Activated CD8-positive, alpha-beta T cell treated with anti-CD3 and anti-CD28 coated beads for 36 hours (primary cell): Measurements from ENCODE around the gene ZSCAN10. TPM values are rescaled to one million over a fixed set of nuclear protein-coding genes. Genes with fewer than 3 reads are reported as not detected.

Source experiments
- ATAC-seq: fragments of 200-7000 bp; cut with Tn5 transposase; one replicate; pipeline ENCODE4 v1.10.0; 2021; ENCODE audit warnings: mild to moderate bottlenecking, moderate library complexity
- CTCF ChIA-PET: fragments of 350-600 bp; sonication (Branson Sonifier 250); formaldehyde crosslinking; loops from one replicate; lab custom pipeline; 2021; ENCODE audit warnings: antibody characterized with exemption; lab: Charles Lee
- POLR2A ChIA-PET: fragments of 350-600 bp; sonication (Branson Sonifier 250); formaldehyde crosslinking; loops from one replicate; lab custom pipeline; 2021; ENCODE audit warnings: antibody characterized with exemption; lab: Charles Lee
- DNase-seq: peaks from one replicate; pipeline ENCODE4 v3.0.0-alpha.2; 2020
- H3K27ac Mint-ChIP-seq: one replicate; pipeline ENCODE4 v1.8.0; 2021; ENCODE audit warnings: mild to moderate bottlenecking, mixed read lengths
- H3K27me3 Mint-ChIP-seq: one replicate; pipeline ENCODE4 v1.8.0; 2021; ENCODE audit warnings: mixed read lengths
- H3K36me3 Mint-ChIP-seq: one replicate; pipeline ENCODE4 v1.8.0; 2021; ENCODE audit warnings: low read depth, mixed read lengths
- H3K4me1 Mint-ChIP-seq: one replicate; pipeline ENCODE4 v1.8.0; 2021; ENCODE audit warnings: low read depth, mixed read lengths
- H3K4me3 Mint-ChIP-seq: one replicate; pipeline ENCODE4 v1.8.0; 2021; ENCODE audit warnings: mild to moderate bottlenecking, moderate library complexity, mixed read lengths
- H3K9me3 Mint-ChIP-seq: one replicate; pipeline ENCODE4 v1.8.0; 2021; ENCODE audit warnings: mixed read lengths
- intact Hi-C: fragments of 100-400 bp; cut with micrococcal nuclease; formaldehyde crosslinking; loops from one replicate; pipeline ENCODE4 v1.10.0; 2022
- total RNA-seq, 2 experiments: library from RNA; stranded (reverse); gene quantifications; one replicate each; pipeline ENCODE4 v1.2.3, GENCODE V29; 2021
- TF ChIP-seq, protein P1 (sequence below): fragments of 200-600 bp; IDR thresholded peaks from one replicate; pipeline ENCODE4 v1.8.0; 2022; ENCODE audit warnings: antibody characterized with exemption, mild to moderate bottlenecking

Gene ZSCAN10
- total RNA-seq, 2 experiments from 2014 or later: 0.09 to 0.25 TPM

DNA sequence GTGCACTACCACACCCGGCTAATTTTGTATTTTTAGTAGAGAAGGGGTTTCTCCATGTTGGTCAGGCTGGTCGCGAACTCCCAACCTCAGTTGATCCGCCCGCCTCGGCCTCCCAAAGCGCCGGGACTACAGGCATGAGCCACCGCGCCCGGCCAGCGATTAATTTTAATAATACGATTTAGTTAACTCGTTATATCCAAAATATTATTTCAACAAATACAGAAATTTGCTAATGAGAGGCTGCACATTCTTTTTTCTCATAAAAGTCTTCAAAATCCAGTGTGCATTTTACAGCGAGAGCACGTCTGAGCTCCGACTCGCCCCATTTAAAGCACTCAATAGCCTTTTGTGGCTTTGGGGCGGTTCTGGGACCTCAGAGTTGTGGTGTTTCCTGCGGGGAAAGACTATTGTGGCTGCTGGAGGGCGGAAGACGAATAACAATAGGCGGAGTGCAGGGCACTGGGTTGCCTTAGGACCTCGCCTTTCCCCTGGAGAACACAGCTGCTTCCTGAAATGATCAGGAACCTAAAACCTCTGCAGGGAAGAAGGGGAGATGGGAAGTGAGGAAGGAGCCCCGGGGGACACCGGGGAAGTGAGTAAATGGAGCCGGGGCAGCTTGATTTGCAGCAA lies 2.9 kb upstream of the ZSCAN10 start:
- peak overlapping the region; percentile 84 for H3K27ac Mint-ChIP-seq
- no peaks in the 10 kb centered on the region for H3K27me3 Mint-ChIP-seq
- ATAC-seq (no peak), DNase-seq (no peak)
- H3K4me3 Mint-ChIP-seq: peak overlapping the region; percentile 68
- TF ChIP-seq, protein P1, sequence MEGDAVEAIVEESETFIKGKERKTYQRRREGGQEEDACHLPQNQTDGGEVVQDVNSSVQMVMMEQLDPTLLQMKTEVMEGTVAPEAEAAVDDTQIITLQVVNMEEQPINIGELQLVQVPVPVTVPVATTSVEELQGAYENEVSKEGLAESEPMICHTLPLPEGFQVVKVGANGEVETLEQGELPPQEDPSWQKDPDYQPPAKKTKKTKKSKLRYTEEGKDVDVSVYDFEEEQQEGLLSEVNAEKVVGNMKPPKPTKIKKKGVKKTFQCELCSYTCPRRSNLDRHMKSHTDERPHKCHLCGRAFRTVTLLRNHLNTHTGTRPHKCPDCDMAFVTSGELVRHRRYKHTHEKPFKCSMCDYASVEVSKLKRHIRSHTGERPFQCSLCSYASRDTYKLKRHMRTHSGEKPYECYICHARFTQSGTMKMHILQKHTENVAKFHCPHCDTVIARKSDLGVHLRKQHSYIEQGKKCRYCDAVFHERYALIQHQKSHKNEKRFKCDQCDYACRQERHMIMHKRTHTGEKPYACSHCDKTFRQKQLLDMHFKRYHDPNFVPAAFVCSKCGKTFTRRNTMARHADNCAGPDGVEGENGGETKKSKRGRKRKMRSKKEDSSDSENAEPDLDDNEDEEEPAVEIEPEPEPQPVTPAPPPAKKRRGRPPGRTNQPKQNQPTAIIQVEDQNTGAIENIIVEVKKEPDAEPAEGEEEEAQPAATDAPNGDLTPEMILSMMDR: no peak
- ChIA-PET CTCF (interaction anchor here (0.6 to 23.9 kb wide), 11 partner anchors 8 to 74 kb away, joined by 3 to 376 read pairs (median 3); partner anchors contain the start of gene ZNF213), POLR2A (interaction anchor here (0.7 to 1.8 kb wide), 7 partner anchors 9 to 49 kb away, joined by 3 to 5 read pairs (median 3); no protein-coding TSS in a partner anchor)
- peaks cover 25% of the 10 kb centered on the region for H3K4me1 Mint-ChIP-seq
- H3K36me3 Mint-ChIP-seq: no peaks in the 10 kb centered on the region
- no peaks in the 10 kb centered on the region for H3K9me3 Mint-ChIP-seq
- intact Hi-C loops: no loop called here

DNA sequence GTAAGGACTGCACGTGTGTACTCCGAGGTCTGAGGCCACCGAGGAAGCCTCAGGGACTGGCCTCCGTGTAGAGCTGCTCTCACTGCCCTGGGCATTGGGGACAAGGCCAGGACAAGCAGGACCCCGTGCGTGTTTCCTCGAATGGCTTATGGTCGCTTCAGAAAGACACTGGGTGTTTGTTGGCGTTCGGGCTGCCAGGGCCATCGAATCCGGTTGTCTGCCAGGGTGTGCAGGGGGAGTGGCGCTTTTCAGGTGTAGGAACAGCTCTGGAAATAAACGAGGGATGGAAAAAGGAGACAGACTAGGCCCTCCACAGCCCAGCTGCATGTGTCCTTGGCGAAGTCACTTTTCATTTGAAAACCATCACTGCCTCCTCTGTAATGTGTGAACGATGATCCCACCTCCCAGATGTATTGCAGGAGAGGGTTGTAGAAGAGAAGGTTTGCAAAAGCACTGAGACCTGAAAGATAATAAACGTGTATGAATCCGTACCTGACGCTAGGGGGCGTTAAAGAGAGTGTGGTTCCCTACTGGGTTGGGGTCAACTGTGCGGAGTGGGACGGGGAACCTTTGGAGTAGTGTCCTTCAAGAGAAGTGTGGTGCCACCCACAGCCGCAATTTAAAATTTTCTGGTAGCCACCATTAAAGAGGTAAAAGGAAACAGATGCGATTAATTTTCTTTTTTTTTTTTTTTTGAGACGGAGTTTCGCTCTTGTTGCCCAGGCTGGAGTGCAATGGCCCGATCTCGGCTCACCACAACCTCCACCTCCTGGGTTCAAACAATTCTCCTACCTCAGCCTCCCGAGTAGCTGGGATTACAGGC lies 2.1 kb upstream of the ZSCAN10 start:
- POLR2A ChIA-PET: interaction anchor here (0.8 to 2.0 kb wide), 10 partner anchors 8 to 57 kb away, joined by 3 to 7 read pairs (median 3); no protein-coding TSS in a partner anchor
- H3K27ac Mint-ChIP-seq: peak overlapping the region; percentile 84
- H3K4me1 Mint-ChIP-seq: peaks cover 27% of the 10 kb centered on the region
- no peaks in the 10 kb centered on the region for H3K9me3 Mint-ChIP-seq
- peak; percentile 61 for DNase-seq
- ATAC-seq: peak; percentile 19
- H3K27me3 Mint-ChIP-seq: no peaks in the 10 kb centered on the region
- TF ChIP-seq, protein P1: peak; percentile 91
- CTCF ChIA-PET: interaction anchor here (0.7 to 23.9 kb wide), 15 partner anchors 7 to 73 kb away, joined by 3 to 376 read pairs (median 3); partner anchors contain the start of gene ZNF213
- peak overlapping the region; percentile 68 for H3K4me3 Mint-ChIP-seq
- H3K36me3 Mint-ChIP-seq: no peaks in the 10 kb centered on the region
- intact Hi-C loops: no loop called here

DNA sequence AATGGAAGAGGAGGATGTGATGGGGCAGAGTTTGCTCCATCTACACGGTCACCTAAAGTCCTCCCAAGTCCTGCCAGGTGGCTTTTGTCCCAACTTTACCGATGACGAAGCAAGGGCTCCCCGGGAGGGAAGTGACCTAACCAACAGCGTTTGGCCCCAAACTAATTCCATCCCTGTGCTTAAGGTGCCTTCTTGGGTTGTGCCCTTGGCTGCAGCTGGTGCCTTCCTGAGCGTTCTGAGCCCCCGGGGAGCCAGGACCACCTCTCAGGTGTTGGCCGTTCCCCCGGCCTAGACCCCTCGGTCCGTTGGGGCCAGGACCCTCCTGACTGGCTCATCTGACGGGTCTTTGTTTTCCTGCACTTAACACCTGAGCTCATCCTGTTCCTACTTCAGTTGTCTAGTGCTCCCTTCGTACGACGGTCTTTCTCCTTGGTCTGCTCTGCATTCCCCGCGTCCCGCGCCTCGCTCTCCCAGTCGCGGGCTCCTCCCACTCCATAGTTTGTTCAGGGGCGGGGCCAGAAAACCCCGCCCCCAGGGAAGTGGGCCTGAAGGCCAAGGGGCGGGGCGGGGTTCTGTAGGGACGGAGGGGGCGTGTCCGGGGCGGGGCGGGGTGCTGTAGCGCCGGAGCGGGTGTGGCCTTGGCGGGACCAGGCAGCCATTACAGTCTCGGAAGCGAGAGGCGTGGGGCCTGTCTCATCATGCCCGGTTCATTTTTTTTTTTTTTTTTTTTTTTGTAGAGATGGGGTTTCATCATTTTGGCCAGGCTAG lies 822 bp upstream of the ZSCAN10 start:
- DNase-seq: peak; percentile 98
- Mint-ChIP-seq H3K36me3 (no peaks in the 10 kb centered on the region), H3K9me3 (no peaks in the 10 kb centered on the region), H3K4me3 (peak overlapping the region; percentile 62), H3K4me1 (peaks cover 31% of the 10 kb centered on the region), H3K27ac (peak overlapping the region; percentile 83), H3K27me3 (no peaks in the 10 kb centered on the region)
- intact Hi-C loops: no loop called here
- ATAC-seq: peak; percentile 92
- POLR2A ChIA-PET: interaction anchor here (1.0 to 3.7 kb wide), 9 partner anchors 14 to 72 kb away, joined by 3 to 21 read pairs (median 4); partner anchors contain the start of gene ZNF213
- TF ChIP-seq, protein P1: no peak
- CTCF ChIA-PET: interaction anchor here (0.9 to 23.9 kb wide), 8 partner anchors 9 to 68 kb away, joined by 3 to 376 read pairs (median 12); partner anchors contain the start of gene ZNF213

DNA sequence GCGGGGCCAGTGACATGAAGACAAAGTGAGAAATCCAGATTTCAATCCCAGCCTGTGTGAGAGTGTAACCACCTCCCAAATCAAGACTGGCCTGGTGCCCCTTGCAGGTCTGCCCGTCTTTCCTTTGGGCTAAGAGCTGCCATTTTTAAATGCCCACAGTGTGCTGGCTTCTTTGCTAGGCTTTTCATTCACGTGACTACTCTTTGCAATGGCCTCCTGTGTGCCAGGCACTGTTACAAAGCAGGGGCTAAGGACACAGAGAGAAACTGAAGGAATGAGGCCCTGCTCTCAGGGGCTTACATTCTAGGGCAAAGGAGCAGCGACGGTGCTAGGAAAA lies 269 bp upstream of the ZSCAN10 start:
- Mint-ChIP-seq H3K36me3 (no peaks in the 10 kb centered on the region), H3K27me3 (no peaks in the 10 kb centered on the region), H3K4me3 (no peak overlapping the region), H3K9me3 (no peaks in the 10 kb centered on the region), H3K27ac (no peak overlapping the region), H3K4me1 (peaks cover 37% of the 10 kb centered on the region)
- POLR2A ChIA-PET: interaction anchor here (1.0 to 3.7 kb wide), 8 partner anchors 25 to 72 kb away, joined by 3 to 21 read pairs (median 4); partner anchors contain the start of gene ZNF213
- CTCF ChIA-PET: interaction anchor here (0.9 to 23.9 kb wide), 6 partner anchors 8 to 68 kb away, joined by 3 to 376 read pairs (median 12); partner anchors contain the start of gene ZNF213
- intact Hi-C loops: no loop called here
- TF ChIP-seq, protein P1: no peak
- ATAC-seq: no peak
- DNase-seq: no peak
